H1 (cell line): ENCODE results near the gene DOCK3. TPM values are rescaled to one million over a fixed set of nuclear protein-coding genes. Genes with fewer than 3 reads are reported as not detected.

Experiments
- CTCF ChIA-PET: fragments of 300-600 bp; sonication (Branson Sonifier 250); formaldehyde crosslinking; loops from one replicate; lab custom pipeline; 2021; ENCODE audit not compliant: partially characterized antibody; lab: Charles Lee
- POLR2A ChIA-PET: fragments of 300-600 bp; sonication (Branson Sonifier 250); formaldehyde crosslinking; loops from one replicate; lab custom pipeline; 2021; ENCODE audit warnings: inconsistent platforms; ENCODE audit not compliant: partially characterized antibody; lab: Charles Lee
- DNase-seq, 2 experiments: peaks; one replicate each; pipeline versions ENCODE4 v3.0.0 to v3.0.0-alpha.2; 2010 to 2022; ENCODE audit warnings: low spot score in 2 of 2, low read depth in 1 of 2, mixed read lengths in 1 of 2
- FAIRE-seq: peaks from 2 replicates; lab custom pipeline; 2011; peaks lifted over from hg19 to GRCh38; lab: Jason Lieb, UNC
- H2AFZ ChIP-seq: 2 replicates; pipeline ENCODE4 v1.8.1; 2012; ENCODE audit warnings: low read length, inconsistent platforms
- H2AK5ac ChIP-seq: 2 replicates; pipeline ENCODE4 v1.6.1; 2013; ENCODE audit warnings: low read depth, low read length
- H2BK120ac ChIP-seq: replicated peaks from 2 replicates; pipeline ENCODE3; 2013; ENCODE audit warnings: low read depth, low read length, inconsistent platforms
- H2BK12ac ChIP-seq: 2 replicates; pipeline ENCODE4 v1.6.1; 2013; ENCODE audit warnings: low read depth, low read length
- H2BK15ac ChIP-seq: 2 replicates; pipeline ENCODE4 v1.6.1; 2013; ENCODE audit warnings: low read length
- H2BK20ac ChIP-seq: 2 replicates; pipeline ENCODE4 v1.6.1; 2013; ENCODE audit warnings: low read length
- H2BK5ac ChIP-seq: 2 replicates; pipeline ENCODE4 v1.6.1; 2013; ENCODE audit warnings: low read depth, low read length
- H3K14ac ChIP-seq: 2 replicates; pipeline ENCODE4 v1.6.1; 2013; ENCODE audit warnings: inconsistent platforms; ENCODE audit not compliant: insufficient read length
- H3K18ac ChIP-seq: 2 replicates; pipeline ENCODE4 v1.6.1; 2013; ENCODE audit warnings: low read length; ENCODE audit errors: extremely low read depth
- H3K23ac ChIP-seq: 2 replicates; pipeline ENCODE4 v1.6.1; 2013; ENCODE audit warnings: inconsistent platforms; ENCODE audit not compliant: insufficient read length
- H3K23me2 ChIP-seq: 2 replicates; pipeline ENCODE4 v1.6.1; 2013; ENCODE audit warnings: low read depth, low read length
- H3K27ac ChIP-seq: 2 replicates; pipeline ENCODE4 v1.6.1; 2011; ENCODE audit warnings: low read depth, low read length, inconsistent platforms
- H3K27me3 ChIP-seq, 4 experiments: replicated peaks in 1 of 4; 1 replicate in 1 of 4; 2 replicates in 3 of 4; pipeline versions ENCODE4 v1.6.1 to v1.8.1; 2011 to 2013; ENCODE audit warnings: low read length in 3 of 4, mild to moderate bottlenecking in 3 of 4, inconsistent platforms in 2 of 4, mixed read lengths in 2 of 4, moderate library complexity in 1 of 4; ENCODE audit not compliant: control insufficient read depth in 3 of 4, insufficient read depth in 3 of 4; ENCODE audit errors: extremely low read depth in 1 of 4
- H3K36me3 ChIP-seq, 4 experiments: 2 replicates each; pipeline versions ENCODE4 v1.6.1 to v1.8.1; 2011 to 2013; ENCODE audit warnings: mild to moderate bottlenecking in 4 of 4, low read length in 3 of 4, moderate library complexity in 2 of 4, control low read depth in 1 of 4, inconsistent platforms in 1 of 4; ENCODE audit not compliant: insufficient read depth in 4 of 4, control insufficient read depth in 2 of 4
- H3K4ac ChIP-seq: replicated peaks from 2 replicates; pipeline ENCODE3; 2013; ENCODE audit warnings: low read length, low read depth, mixed read lengths, inconsistent platforms; ENCODE audit not compliant: insufficient read length
- H3K4me1 ChIP-seq, 4 experiments: replicated peaks in 1 of 4; 1 replicate in 1 of 4; 2 replicates in 3 of 4; pipeline versions ENCODE4 v1.6.1 to v1.8.1; 2011 to 2013; ENCODE audit warnings: low read length in 3 of 4, inconsistent platforms in 2 of 4, mixed read lengths in 1 of 4; ENCODE audit not compliant: insufficient read depth in 4 of 4, control insufficient read depth in 3 of 4
- H3K4me2 ChIP-seq, 2 experiments: 2 replicates each; pipeline versions ENCODE4 v1.6.1 to v1.8.1; 2011 to 2013; ENCODE audit warnings: low read depth in 2 of 2, low read length in 2 of 2, control low read depth in 1 of 2, inconsistent platforms in 1 of 2, mild to moderate bottlenecking in 1 of 2; ENCODE audit not compliant: insufficient read depth in 1 of 2
- H3K4me3 ChIP-seq, 4 experiments: fragments of 200-600, 300-600 bp in 1 of 4; sonication (generic), shearing (Covaris generic), sonication (Bioruptor Twin) in 1 of 4; 2 replicates each; pipeline versions ENCODE4 v1.5.1 to v1.8.1; 2011 to 2016; ENCODE audit warnings: low read length in 4 of 4, low read depth in 3 of 4, control low read depth in 2 of 4, inconsistent platforms in 2 of 4, mild to moderate bottlenecking in 2 of 4, mixed read lengths in 1 of 4, moderate library complexity in 1 of 4; ENCODE audit not compliant: insufficient read depth in 2 of 4; ENCODE audit errors: extremely low read depth in 1 of 4
- H3K56ac ChIP-seq: replicated peaks from 2 replicates; pipeline ENCODE3; 2013; ENCODE audit warnings: low read depth, mild to moderate bottlenecking, mixed read lengths, low read length, inconsistent platforms; ENCODE audit not compliant: insufficient read length
- H3K79me1 ChIP-seq: 2 replicates; pipeline ENCODE4 v1.6.1; 2013; ENCODE audit warnings: low read depth, low read length, control low read depth
- H3K79me2 ChIP-seq, 2 experiments: 2 replicates each; pipeline versions ENCODE4 v1.6.1 to v1.8.1; 2012 to 2013; ENCODE audit warnings: low read length in 2 of 2, mild to moderate bottlenecking in 2 of 2, inconsistent platforms in 1 of 2; ENCODE audit not compliant: insufficient read depth in 2 of 2, control insufficient read depth in 1 of 2
- H3K9ac ChIP-seq, 4 experiments: replicated peaks in 1 of 4; 1 replicate in 1 of 4; 2 replicates in 3 of 4; pipeline versions ENCODE4 v1.6.1 to v1.8.1; 2011 to 2013; ENCODE audit warnings: low read depth in 3 of 4, low read length in 3 of 4, control low read depth in 2 of 4, mild to moderate bottlenecking in 2 of 4, moderate library complexity in 2 of 4, inconsistent platforms in 1 of 4; ENCODE audit errors: extremely low read depth in 1 of 4
- H3K9me3 ChIP-seq, 2 experiments: 2 replicates each; pipeline versions ENCODE4 v1.6.1 to v1.8.1; 2012 to 2013; ENCODE audit warnings: mild to moderate bottlenecking in 2 of 2, moderate library complexity in 2 of 2, control low read depth in 1 of 2, inconsistent platforms in 1 of 2, low read depth in 1 of 2, low read length in 1 of 2, mixed read lengths in 1 of 2; ENCODE audit not compliant: insufficient read depth in 2 of 2
- H4K20me1 ChIP-seq, 2 experiments: replicated peaks in 1 of 2; 2 replicates each; pipeline versions ENCODE3 to v1.8.1; 2011 to 2013; ENCODE audit warnings: inconsistent platforms in 2 of 2, low read length in 2 of 2, mild to moderate bottlenecking in 1 of 2; ENCODE audit not compliant: insufficient read depth in 2 of 2, control insufficient read depth in 1 of 2
- H4K5ac ChIP-seq: 2 replicates; pipeline ENCODE4 v1.6.1; 2013; ENCODE audit warnings: low read length, low read depth, mixed read lengths, inconsistent platforms; ENCODE audit not compliant: insufficient read length
- H4K8ac ChIP-seq: 2 replicates; pipeline ENCODE4 v1.8.0; 2013; ENCODE audit warnings: mild to moderate bottlenecking, moderate library complexity, low read length, inconsistent platforms; ENCODE audit not compliant: insufficient read depth; ENCODE audit errors: extremely low read depth
- H4K91ac ChIP-seq: replicated peaks from 2 replicates; pipeline ENCODE3; 2013; ENCODE audit warnings: low read length, mixed read lengths, inconsistent platforms; ENCODE audit not compliant: insufficient read length
- CBX5 ChIP-seq: fragments of 300-800, 300-1000 bp; sonication (generic); IDR thresholded peaks from 2 replicates; pipeline ENCODE4 v1.7.1; 2016; ENCODE audit warnings: antibody characterized with exemption, low read length, low read depth
- EZH2 ChIP-seq: fragments of 200-600 bp; sonication (generic); IDR thresholded peaks from 2 replicates; pipeline ENCODE4 v1.7.1; 2012; ENCODE audit warnings: low read depth, mild to moderate bottlenecking, moderate library complexity, low read length, inconsistent platforms; ENCODE audit not compliant: severe bottlenecking
- POLR2A ChIP-seq, 2 experiments: IDR thresholded peaks; 1 replicate in 1 of 2; 2 replicates in 1 of 2; pipeline ENCODE4 v1.6.1; 2011; ENCODE audit warnings: low read depth in 2 of 2, low read length in 2 of 2, mild to moderate bottlenecking in 2 of 2; ENCODE audit errors: control extremely low read depth in 1 of 2
- POLR2AphosphoS5 ChIP-seq: IDR thresholded peaks from 2 replicates; pipeline ENCODE4 v1.6.1; 2011; ENCODE audit warnings: low read depth, low read length
- TAF7 ChIP-seq: optimal IDR thresholded peaks from 2 replicates; pipeline ENCODE3; 2011; ENCODE audit warnings: low read depth, mild to moderate bottlenecking, inconsistent platforms, low read length, moderate library complexity, borderline replicate concordance
- YY1 ChIP-seq: IDR thresholded peaks from 2 replicates; pipeline ENCODE4 v1.6.1; 2011; ENCODE audit warnings: low read depth, mild to moderate bottlenecking, low read length
- WGBS, 2 experiments: shearing (Covaris generic) in 1 of 2; methylation state at CpG; one replicate each; pipeline versions ENCODE4 v1.1.6 to v1.1.7; 2013 to 2015; ENCODE audit warnings: low lambda C conversion rate in 2 of 2, mixed read lengths in 2 of 2, inconsistent platforms in 1 of 2, low coverage in 1 of 2, missing lambda C conversion rate in 1 of 2; ENCODE audit not compliant: insufficient replicate concordance in 2 of 2, insufficient coverage in 1 of 2, insufficient read length in 1 of 2; ENCODE audit errors: extremely low coverage in 1 of 2, missing lambda C conversion rate in 1 of 2; 5-methylcytosine and 5-hydroxymethylcytosine counted together
- polyA plus RNA-seq, 7 experiments: library from polyadenylated mRNA; depleted of rRNA in 3 of 7; stranded (reverse) in 5 of 7; unstranded in 2 of 7; fragments of >200 nt in 5 of 7; fragments of 200-250 nt in 2 of 7; gene quantifications; 1 replicate in 5 of 7; 2 replicates in 1 of 7; 4 replicates in 1 of 7; pipeline versions ENCODE4 v1.2.1 to v1.2.3, GENCODE V29; 2011 to 2013; ENCODE audit warnings: missing spikeins in 2 of 7, mixed read lengths in 2 of 7
- total RNA-seq: library from RNA; stranded (reverse); fragmentation: NEBNext Ultra II Directional; extraction: Animal tissue kit (Norgen Biotek cat#: 25700); gene quantifications from 2 replicates; pipeline ENCODE4 v1.2.1, GENCODE V29; 2021

Gene DOCK3
- total and polyA plus RNA-seq, 2 of the 8 experiments (the other 6 are each of a cell fraction or from before 2014, with no cell fraction given), result 2.7 to 5.0 TPM

GRCh38 chr3:51394541-51394940 is 719.8 kb downstream of the DOCK3 start:
- H3K4me1 ChIP-seq, result peaks cover 0 to 20% (median 14%) of the 10 kb centered on the region in 4 experiments; a peak in 5 of 7 replicates
- H2BK120ac ChIP-seq, result no peak overlapping the region
- no peaks in the 10 kb centered on the region; a peak in 1 of 4 replicates for H3K9me3 ChIP-seq
- no peak overlapping the region for H3K56ac ChIP-seq
- no peak overlapping the region for H2BK5ac ChIP-seq
- H3K23ac ChIP-seq, result no peak overlapping the region
- H3K79me1 ChIP-seq, result peaks cover 17% of the 10 kb centered on the region
- peak in 1 of 2 experiments; percentile 17; a peak in 1 of 3 replicates for TF ChIP-seq POLR2A (IDR thresholded peaks at IDR 0.05; ENCODE audit: control extremely low read depth in 1 of 2, low read depth in 2 of 2, low read length in 2 of 2)
- no peak for TF ChIP-seq EZH2
- no peak for TF ChIP-seq TAF7
- no peak for TF ChIP-seq CBX5
- peak; percentile 82; the same call in 1 of the 2 replicates for TF ChIP-seq POLR2AphosphoS5
- TF ChIP-seq YY1, result no peak
- TF ChIP-seq, all 59 proteins: peak for 2
- H2BK20ac ChIP-seq, result no peak overlapping the region
- no peak overlapping the region for H3K18ac ChIP-seq
- 94% methylated on average over 5 of the region's 5 CpGs; no CpG with 5 or more reads in 1 of the 2 experiments for WGBS, 2 experiments
- 0 out of 8 replicates have a peak overlapping the region, but pooled peaks of 1 of the 4 experiments have one; percentile 83 for H3K4me3 ChIP-seq
- H3K36me3 ChIP-seq, result peaks cover 27 to 75% (median 38%) of the 10 kb centered on the region in 4 experiments
- no peak overlapping the region; the same call in 1 of the 2 replicates for H4K8ac ChIP-seq
- ChIA-PET CTCF (interaction anchor here (1.2 to 2.0 kb wide), 3 partner anchors 9 to 287 kb away, joined by 3 to 8 read pairs (median 3); no protein-coding TSS in a partner anchor), POLR2A (interaction anchor here (0.7 to 3.9 kb wide), 6 partner anchors 9 to 16 kb away, joined by 3 to 23 read pairs (median 6); partner anchors contain the start of gene MANF)
- DNase-seq (no peak), FAIRE-seq (no peak)
- H4K91ac ChIP-seq, result no peak overlapping the region
- H3K27ac ChIP-seq, result no peak overlapping the region
- no peak overlapping the region for H2BK15ac ChIP-seq
- H3K4ac ChIP-seq, result no peak overlapping the region
- H3K79me2 ChIP-seq, result peaks cover 22 to 44% of the 10 kb centered on the region in 2 experiments
- peak overlapping the region; percentile 22 to 23; a peak in 3 of 4 replicates for H3K4me2 ChIP-seq
- H2AFZ ChIP-seq, result no peak overlapping the region
- H3K14ac ChIP-seq, result no peak overlapping the region
- no peak overlapping the region for H4K5ac ChIP-seq
- no peak overlapping the region for H2AK5ac ChIP-seq
- H3K23me2 ChIP-seq, result peaks cover 9% of the 10 kb centered on the region; the same call in 1 of the 2 replicates
- no peaks in the 10 kb centered on the region for H3K27me3 ChIP-seq
- H2BK12ac ChIP-seq, result no peak overlapping the region
- peaks cover 35 to 38% of the 10 kb centered on the region in 2 experiments for H4K20me1 ChIP-seq
- no peak overlapping the region; a peak in 1 of 7 replicates for H3K9ac ChIP-seq
